Measurements from ENCODE around the gene RPL18A. TPM values are rescaled to one million over a fixed set of nuclear protein-coding genes. Genes with fewer than 3 reads are reported as not detected.

RPL18A gene
- total RNA-seq, 1 experiment from 2014 or later, result 2,038 TPM

GRCh38 chr19:17832443-17833208 lies 27.1 kb upstream of the RPL18A start:
- no peaks in the 10 kb centered on the region for H3K36me3 ChIP-seq (ENCODE audit: low read depth)
- peaks cover 20% of the 10 kb centered on the region for H3F3A ChIP-seq (ENCODE audit: insufficient read depth, low read depth)
- H3K4me3 ChIP-seq, result no peak overlapping the region
- H3K27me3 ChIP-seq (ENCODE audit: insufficient read depth, low read depth), result no peaks in the 10 kb centered on the region
- POLR2A ChIA-PET (ENCODE audit: unreplicated experiment), result interaction anchor here (0.6 kb wide), 1 partner anchor 227 kb away, joined by 8 read pairs; no protein-coding TSS in a partner anchor
- H3K4me2 ChIP-seq, result no peak overlapping the region
- H3K27ac ChIP-seq, result no peak overlapping the region
- no peak for TF ChIP-seq EZH2 (IDR thresholded peaks at IDR 0.05; ENCODE audit: low read depth)
- TF ChIP-seq, protein P1, sequence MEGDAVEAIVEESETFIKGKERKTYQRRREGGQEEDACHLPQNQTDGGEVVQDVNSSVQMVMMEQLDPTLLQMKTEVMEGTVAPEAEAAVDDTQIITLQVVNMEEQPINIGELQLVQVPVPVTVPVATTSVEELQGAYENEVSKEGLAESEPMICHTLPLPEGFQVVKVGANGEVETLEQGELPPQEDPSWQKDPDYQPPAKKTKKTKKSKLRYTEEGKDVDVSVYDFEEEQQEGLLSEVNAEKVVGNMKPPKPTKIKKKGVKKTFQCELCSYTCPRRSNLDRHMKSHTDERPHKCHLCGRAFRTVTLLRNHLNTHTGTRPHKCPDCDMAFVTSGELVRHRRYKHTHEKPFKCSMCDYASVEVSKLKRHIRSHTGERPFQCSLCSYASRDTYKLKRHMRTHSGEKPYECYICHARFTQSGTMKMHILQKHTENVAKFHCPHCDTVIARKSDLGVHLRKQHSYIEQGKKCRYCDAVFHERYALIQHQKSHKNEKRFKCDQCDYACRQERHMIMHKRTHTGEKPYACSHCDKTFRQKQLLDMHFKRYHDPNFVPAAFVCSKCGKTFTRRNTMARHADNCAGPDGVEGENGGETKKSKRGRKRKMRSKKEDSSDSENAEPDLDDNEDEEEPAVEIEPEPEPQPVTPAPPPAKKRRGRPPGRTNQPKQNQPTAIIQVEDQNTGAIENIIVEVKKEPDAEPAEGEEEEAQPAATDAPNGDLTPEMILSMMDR (conservative IDR thresholded peaks at IDR 0.05), result no peak
- CTCF ChIA-PET, result no interaction called here
- no peaks in the 10 kb centered on the region for H3K9me3 ChIP-seq (ENCODE audit: insufficient read depth, low read depth)
- H3K4me1 ChIP-seq (replicated peaks; ENCODE audit: insufficient read depth), result peaks cover 8% of the 10 kb centered on the region
- H4K20me1 ChIP-seq (ENCODE audit: insufficient read depth), result no peaks in the 10 kb centered on the region
- no TSS peak for BruUV-seq (replicated peaks)
- H3K9me2 ChIP-seq (ENCODE audit: insufficient read depth), result no peaks in the 10 kb centered on the region
- no peak for DNase-seq
- H3K79me2 ChIP-seq (ENCODE audit: low read depth), result 0 out of 2 replicates have a peak, but pooled peaks cover 3% of the 10 kb centered on the region
- H2AFZ ChIP-seq, result no peak overlapping the region
- intact Hi-C loops (cut with micrococcal nuclease; ENCODE audit: unreplicated experiment), result no loop called here

- no peak overlapping the region for H3K4me3 ChIP-seq
- TF ChIP-seq, protein P1 (conservative IDR thresholded peaks at IDR 0.05), result no peak; the same call in 1 of the 2 replicates
- no peak for TF ChIP-seq EZH2 (IDR thresholded peaks at IDR 0.05; ENCODE audit: low read depth)
- no peaks in the 10 kb centered on the region for H4K20me1 ChIP-seq (ENCODE audit: insufficient read depth)
- H3K9me3 ChIP-seq (ENCODE audit: insufficient read depth, low read depth), result no peaks in the 10 kb centered on the region
- intact Hi-C loops (cut with micrococcal nuclease; ENCODE audit: unreplicated experiment), result no loop called here
- no peaks in the 10 kb centered on the region for H3K36me3 ChIP-seq (ENCODE audit: low read depth)
- peaks cover 18% of the 10 kb centered on the region for H3F3A ChIP-seq (ENCODE audit: insufficient read depth, low read depth)
- no peak overlapping the region for H3K4me2 ChIP-seq
- no peak for DNase-seq
- no TSS peak for BruUV-seq (replicated peaks)
- no peak overlapping the region for H2AFZ ChIP-seq
- ChIA-PET POLR2A (ENCODE audit: unreplicated experiment) (no interaction called here), CTCF (interaction anchor here (0.6 to 0.7 kb wide), 2 partner anchors 19 to 174 kb away, joined by 3 read pairs; no protein-coding TSS in a partner anchor)
- H3K27ac ChIP-seq, result no peak overlapping the region
- no peaks in the 10 kb centered on the region for H3K27me3 ChIP-seq (ENCODE audit: insufficient read depth, low read depth)
- H3K4me1 ChIP-seq (replicated peaks; ENCODE audit: insufficient read depth), result peaks cover 4% of the 10 kb centered on the region
- H3K79me2 ChIP-seq (ENCODE audit: low read depth), result 0 out of 2 replicates have a peak, but pooled peaks cover 3% of the 10 kb centered on the region
- H3K9me2 ChIP-seq (ENCODE audit: insufficient read depth), result no peaks in the 10 kb centered on the region
Measured at GRCh38 chr19:17834350-17835181, 25.1 kb upstream of the RPL18A start.

- BruUV-seq (replicated peaks), result no TSS peak
- H3K4me2 ChIP-seq, result no peak overlapping the region
- no peak for TF ChIP-seq EZH2 (IDR thresholded peaks at IDR 0.05; ENCODE audit: low read depth)
- TF ChIP-seq, protein P1 (conservative IDR thresholded peaks at IDR 0.05), result no peak
- no peak for DNase-seq
- H3K79me2 ChIP-seq (ENCODE audit: low read depth), result no peaks in the 10 kb centered on the region
- H3K36me3 ChIP-seq (ENCODE audit: low read depth), result no peaks in the 10 kb centered on the region
- ChIA-PET CTCF (no interaction called here), POLR2A (ENCODE audit: unreplicated experiment) (no interaction called here)
- no peak overlapping the region for H3K27ac ChIP-seq
- H3K27me3 ChIP-seq (ENCODE audit: insufficient read depth, low read depth), result no peaks in the 10 kb centered on the region
- H4K20me1 ChIP-seq (ENCODE audit: insufficient read depth), result no peaks in the 10 kb centered on the region
- peaks cover 13% of the 10 kb centered on the region for H3F3A ChIP-seq (ENCODE audit: insufficient read depth, low read depth)
- no peaks in the 10 kb centered on the region for H3K9me2 ChIP-seq (ENCODE audit: insufficient read depth)
- H3K9me3 ChIP-seq (ENCODE audit: insufficient read depth, low read depth), result no peaks in the 10 kb centered on the region
- intact Hi-C loops (cut with micrococcal nuclease; ENCODE audit: unreplicated experiment), result no loop called here
- H3K4me1 ChIP-seq (replicated peaks; ENCODE audit: insufficient read depth), result no peaks in the 10 kb centered on the region
- no peak overlapping the region for H2AFZ ChIP-seq
- H3K4me3 ChIP-seq, result no peak overlapping the region
Measured at GRCh38 chr19:17835182-17836006, 24.3 kb upstream of the RPL18A start.
